PFSK-1 (cell line): ENCODE results near the gene ANKS4B.

Source experiments
- REST ChIP-seq, 2 experiments: IDR thresholded peaks; 2 replicates each; pipeline versions ENCODE4 v1.6.1 to v1.8.0; 2011 to 2012; ENCODE audit warnings: low read depth in 2 of 2, low read length in 2 of 2, control low read depth in 1 of 2, inconsistent platforms in 1 of 2, mild to moderate bottlenecking in 1 of 2, moderate library complexity in 1 of 2; ENCODE audit not compliant: insufficient read depth in 1 of 2
- TAF1 ChIP-seq: IDR thresholded peaks from 2 replicates; pipeline ENCODE4 v1.6.1; 2012; ENCODE audit warnings: low read length, control low read depth, borderline replicate concordance; ENCODE audit not compliant: insufficient read depth

- TF ChIP-seq TAF1 (no peak), REST (IDR thresholded peaks at IDR 0.05; ENCODE audit: insufficient read depth in 1 of 2, low read depth in 2 of 2, low read length in 2 of 2) (no peak)
Observed at GRCh38 chr16:21285314-21285713, 51.8 kb downstream of the ANKS4B start.
